ENCODE results near the gene CADM1.

CADM1 gene

GRCh38 chr11:115418626-115419025 lies 85.6 kb downstream of the CADM1 start:
- no peaks in the 10 kb centered on the region for H3K36me3 ChIP-seq (ENCODE audit: insufficient read depth, insufficient read length, low read length)
- H3K4me3 ChIP-seq (ENCODE audit: insufficient read length, low read depth) = no peak overlapping the region
- H3K4me1 ChIP-seq (ENCODE audit: insufficient read depth, insufficient read length) = no peaks in the 10 kb centered on the region
- no peaks in the 10 kb centered on the region for H3K27me3 ChIP-seq (ENCODE audit: insufficient read depth, insufficient read length)
- DNase-seq (ENCODE audit: low read depth, low spot score) = no peak
- H3K9me3 ChIP-seq (ENCODE audit: insufficient read depth, low read length) = no peaks in the 10 kb centered on the region
- H3K9ac ChIP-seq (ENCODE audit: insufficient read length, low read depth) = no peak overlapping the region
- TF ChIP-seq SUZ12 (IDR thresholded peaks at IDR 0.05; ENCODE audit: extremely low read depth, insufficient read depth, insufficient read length) (no peak), ZNF274 (IDR thresholded peaks at IDR 0.05; ENCODE audit: low read depth, low read length) (no peak), YY1 (IDR thresholded peaks at IDR 0.05; ENCODE audit: insufficient read depth, insufficient read length) (no peak)

GRCh38 chr11:115418081-115418480 lies 86.1 kb downstream of the CADM1 start:
- DNase-seq (ENCODE audit: low read depth, low spot score) = no peak

DNA sequence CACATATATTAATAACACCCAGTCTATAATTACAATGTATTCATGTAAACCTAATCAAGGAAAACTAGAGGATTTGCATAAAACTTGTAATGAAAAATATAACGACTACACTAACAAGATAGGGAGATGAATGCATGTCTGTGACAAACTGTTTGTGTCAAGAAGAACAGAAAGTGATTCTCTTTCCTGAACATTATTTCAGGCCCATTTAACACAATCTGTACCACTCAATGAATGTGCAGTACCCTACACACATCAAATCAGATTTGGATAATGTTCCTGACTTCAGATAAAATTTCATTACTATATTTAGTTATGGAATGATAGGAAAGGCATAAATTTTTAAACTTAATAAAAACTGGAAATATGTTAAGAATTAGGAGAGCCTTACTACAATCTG lies 93.1 kb downstream of the CADM1 start:
- Histone ChIP-seq H3K9me3 (ENCODE audit: insufficient read depth, low read length) (no peaks in the 10 kb centered on the region), H3K36me3 (ENCODE audit: insufficient read depth, insufficient read length, low read length) (no peaks in the 10 kb centered on the region), H3K4me3 (ENCODE audit: insufficient read length, low read depth) (no peak overlapping the region), H3K27me3 (ENCODE audit: insufficient read depth, insufficient read length) (no peaks in the 10 kb centered on the region), H3K9ac (ENCODE audit: insufficient read length, low read depth) (no peak overlapping the region), H3K4me1 (ENCODE audit: insufficient read depth, insufficient read length) (no peaks in the 10 kb centered on the region)
- no peak for DNase-seq (ENCODE audit: low read depth, low spot score)
- TF ChIP-seq YY1 (IDR thresholded peaks at IDR 0.05; ENCODE audit: insufficient read depth, insufficient read length) (no peak), ZNF274 (IDR thresholded peaks at IDR 0.05; ENCODE audit: low read depth, low read length) (no peak), SUZ12 (IDR thresholded peaks at IDR 0.05; ENCODE audit: extremely low read depth, insufficient read depth, insufficient read length) (no peak)

More at GRCh38 chr11:115418081-115418480, 86.1 kb downstream of the CADM1 start:
- Histone ChIP-seq H3K27me3 (ENCODE audit: insufficient read depth, insufficient read length) (no peaks in the 10 kb centered on the region), H3K4me3 (ENCODE audit: insufficient read length, low read depth) (no peak overlapping the region), H3K9ac (ENCODE audit: insufficient read length, low read depth) (no peak overlapping the region), H3K4me1 (ENCODE audit: insufficient read depth, insufficient read length) (no peaks in the 10 kb centered on the region), H3K36me3 (ENCODE audit: insufficient read depth, insufficient read length, low read length) (no peaks in the 10 kb centered on the region), H3K9me3 (ENCODE audit: insufficient read depth, low read length) (no peaks in the 10 kb centered on the region)
- no peak for TF ChIP-seq YY1 (IDR thresholded peaks at IDR 0.05; ENCODE audit: insufficient read depth, insufficient read length)
- TF ChIP-seq ZNF274 (IDR thresholded peaks at IDR 0.05; ENCODE audit: low read depth, low read length) = no peak
- TF ChIP-seq SUZ12 (IDR thresholded peaks at IDR 0.05; ENCODE audit: extremely low read depth, insufficient read depth, insufficient read length) = no peak

DNA sequence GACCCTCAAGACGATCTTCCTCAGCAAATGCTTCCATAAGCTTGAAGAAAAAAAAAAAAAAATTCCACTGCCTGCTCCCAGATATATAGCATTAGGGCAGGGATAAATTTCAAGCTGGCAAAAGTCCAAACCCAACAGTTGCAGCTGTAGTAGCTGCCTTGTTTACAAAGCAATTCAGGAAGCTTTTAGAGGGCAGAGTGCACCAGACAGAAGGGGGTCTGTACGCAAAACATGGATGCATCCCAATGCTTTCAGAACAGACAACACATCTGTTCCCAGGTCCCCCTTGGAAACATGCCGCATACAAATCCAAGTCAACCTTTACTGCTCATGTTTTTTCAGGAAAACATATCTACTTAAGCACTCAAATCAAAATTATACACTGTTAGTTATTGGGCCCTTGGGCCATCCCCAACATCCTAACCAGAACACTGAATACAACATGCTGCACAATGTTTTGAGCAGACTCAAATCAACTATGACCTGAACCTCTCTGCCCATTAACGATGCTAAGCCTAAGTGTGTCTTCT lies 94.5 kb downstream of the CADM1 start:
- no peak overlapping the region for H3K4me3 ChIP-seq (ENCODE audit: insufficient read length, low read depth)
- no peaks in the 10 kb centered on the region for H3K27me3 ChIP-seq (ENCODE audit: insufficient read depth, insufficient read length)
- H3K9ac ChIP-seq (ENCODE audit: insufficient read length, low read depth) = no peak overlapping the region
- H3K9me3 ChIP-seq (ENCODE audit: insufficient read depth, low read length) = no peaks in the 10 kb centered on the region
- H3K36me3 ChIP-seq (ENCODE audit: insufficient read depth, insufficient read length, low read length) = no peaks in the 10 kb centered on the region
- TF ChIP-seq YY1 (IDR thresholded peaks at IDR 0.05; ENCODE audit: insufficient read depth, insufficient read length) = no peak
- no peak for TF ChIP-seq SUZ12 (IDR thresholded peaks at IDR 0.05; ENCODE audit: extremely low read depth, insufficient read depth, insufficient read length)
- TF ChIP-seq ZNF274 (IDR thresholded peaks at IDR 0.05; ENCODE audit: low read depth, low read length) = no peak
- H3K4me1 ChIP-seq (ENCODE audit: insufficient read depth, insufficient read length) = no peaks in the 10 kb centered on the region
- DNase-seq (ENCODE audit: low read depth, low spot score) = peak; percentile 8

GRCh38 chr11:115409116-115409670 lies 95.0 kb downstream of the CADM1 start:
- no peak overlapping the region for H3K4me3 ChIP-seq (ENCODE audit: insufficient read length, low read depth)
- H3K4me1 ChIP-seq (ENCODE audit: insufficient read depth, insufficient read length) = no peaks in the 10 kb centered on the region
- H3K9me3 ChIP-seq (ENCODE audit: insufficient read depth, low read length) = no peaks in the 10 kb centered on the region

GRCh38 chr11:115408036-115408921 lies 95.9 kb downstream of the CADM1 start:
- Histone ChIP-seq H3K27me3 (ENCODE audit: insufficient read depth, insufficient read length) (no peaks in the 10 kb centered on the region), H3K36me3 (ENCODE audit: insufficient read depth, insufficient read length, low read length) (no peaks in the 10 kb centered on the region), H3K9ac (ENCODE audit: insufficient read length, low read depth) (no peak overlapping the region), H3K4me1 (ENCODE audit: insufficient read depth, insufficient read length) (no peaks in the 10 kb centered on the region), H3K9me3 (ENCODE audit: insufficient read depth, low read length) (no peaks in the 10 kb centered on the region), H3K4me3 (ENCODE audit: insufficient read length, low read depth) (no peak overlapping the region)
- DNase-seq (ENCODE audit: low read depth, low spot score) = no peak
- TF ChIP-seq ZNF274 (IDR thresholded peaks at IDR 0.05; ENCODE audit: low read depth, low read length) (no peak), SUZ12 (IDR thresholded peaks at IDR 0.05; ENCODE audit: extremely low read depth, insufficient read depth, insufficient read length) (no peak)

More at GRCh38 chr11:115409116-115409670, 95.0 kb downstream of the CADM1 start:
- TF ChIP-seq YY1 (IDR thresholded peaks at IDR 0.05; ENCODE audit: insufficient read depth, insufficient read length) (no peak), ZNF274 (IDR thresholded peaks at IDR 0.05; ENCODE audit: low read depth, low read length) (no peak), SUZ12 (IDR thresholded peaks at IDR 0.05; ENCODE audit: extremely low read depth, insufficient read depth, insufficient read length) (no peak)
- Histone ChIP-seq H3K9ac (ENCODE audit: insufficient read length, low read depth) (no peak overlapping the region), H3K36me3 (ENCODE audit: insufficient read depth, insufficient read length, low read length) (no peaks in the 10 kb centered on the region), H3K27me3 (ENCODE audit: insufficient read depth, insufficient read length) (no peaks in the 10 kb centered on the region)
- peak; percentile 27 for DNase-seq (ENCODE audit: low read depth, low spot score)

GRCh38 chr11:115407496-115407895 lies 96.7 kb downstream of the CADM1 start:
- no peak overlapping the region for H3K4me3 ChIP-seq (ENCODE audit: insufficient read length, low read depth)
- DNase-seq (ENCODE audit: low read depth, low spot score) = no peak
- H3K4me1 ChIP-seq (ENCODE audit: insufficient read depth, insufficient read length) = no peaks in the 10 kb centered on the region
- no peak for TF ChIP-seq SUZ12 (IDR thresholded peaks at IDR 0.05; ENCODE audit: extremely low read depth, insufficient read depth, insufficient read length)
- no peak for TF ChIP-seq YY1 (IDR thresholded peaks at IDR 0.05; ENCODE audit: insufficient read depth, insufficient read length)
- TF ChIP-seq ZNF274 (IDR thresholded peaks at IDR 0.05; ENCODE audit: low read depth, low read length) = no peak
- no peaks in the 10 kb centered on the region for H3K27me3 ChIP-seq (ENCODE audit: insufficient read depth, insufficient read length)
- no peaks in the 10 kb centered on the region for H3K36me3 ChIP-seq (ENCODE audit: insufficient read depth, insufficient read length, low read length)
- no peaks in the 10 kb centered on the region for H3K9me3 ChIP-seq (ENCODE audit: insufficient read depth, low read length)
- H3K9ac ChIP-seq (ENCODE audit: insufficient read length, low read depth) = no peak overlapping the region

Measured in NT2/D1 (cell line).